Transverse colon (tissue), 4 donors: ENCODE results near the gene TPCN2.
A peak's percentile ranks its signal among the peaks of the same experiment; 100 is the strongest.

Experiments used
- EP300 ChIP-seq: sonication (generic); formaldehyde crosslinking; IDR thresholded peaks from one replicate; pipeline ENCODE4 v1.6.1; 2017; ENCODE audit warnings: antibody characterized with exemption, low read depth
- POLR2A ChIP-seq: fragments of 450-650 bp; IDR thresholded peaks from one replicate; pipeline ENCODE4 v1.6.1; 2016; ENCODE audit warnings: antibody characterized with exemption, mild to moderate bottlenecking, moderate library complexity
- POLR2AphosphoS5 ChIP-seq, 3 donors: sonication (generic); formaldehyde crosslinking; IDR thresholded peaks; one replicate each; pipeline ENCODE4 v1.6.1; 2016; ENCODE audit warnings: antibody characterized with exemption in 3 of 3
- TF ChIP-seq, protein P1 (sequence below), 5 experiments: fragments of 200-600 bp in 3 of 5; fragments of 450-650 bp in 2 of 5; sonication (generic) in 3 of 5; IDR thresholded peaks; 1 replicate in 2 of 5; 2 replicates in 3 of 5; pipeline ENCODE4 v1.5.1; 2016 to 2017; ENCODE audit warnings: antibody characterized with exemption in 5 of 5, inconsistent platforms in 3 of 5, mild to moderate bottlenecking in 2 of 5, moderate library complexity in 1 of 5

DNA sequence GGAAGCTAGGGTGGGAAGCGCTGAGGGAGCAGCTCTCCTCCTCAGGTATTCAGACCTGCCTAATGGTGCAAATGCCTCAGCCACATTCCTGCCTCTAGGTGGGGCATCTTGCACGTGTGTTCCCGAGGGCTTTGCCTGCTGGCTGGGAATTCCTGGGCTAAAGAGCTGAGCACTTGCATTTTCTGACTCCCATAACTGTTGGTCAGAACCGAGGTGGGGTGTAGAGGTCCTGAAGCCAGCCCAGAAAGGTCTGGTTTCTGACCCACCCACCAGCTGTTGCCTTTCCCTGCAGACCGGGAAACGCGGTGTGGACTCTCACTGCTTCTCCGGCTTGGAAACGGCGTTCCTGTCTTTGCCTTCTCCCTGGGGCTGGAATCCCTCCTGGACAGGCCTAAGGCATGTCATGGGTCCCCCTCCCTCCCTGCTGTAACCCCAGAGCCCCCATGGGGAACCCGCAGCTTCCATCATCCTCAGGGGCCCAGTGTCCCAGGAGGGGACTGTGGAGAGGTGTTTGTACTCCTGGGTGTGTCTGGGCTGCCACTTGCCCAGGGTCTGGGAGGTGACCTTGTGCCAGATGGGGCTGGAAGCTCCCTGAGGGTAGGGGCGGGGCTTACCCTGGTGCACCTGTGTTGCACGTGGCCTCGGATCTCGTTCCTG is 83.0 kb downstream of the TPCN2 start:
- TF ChIP-seq, protein P1, sequence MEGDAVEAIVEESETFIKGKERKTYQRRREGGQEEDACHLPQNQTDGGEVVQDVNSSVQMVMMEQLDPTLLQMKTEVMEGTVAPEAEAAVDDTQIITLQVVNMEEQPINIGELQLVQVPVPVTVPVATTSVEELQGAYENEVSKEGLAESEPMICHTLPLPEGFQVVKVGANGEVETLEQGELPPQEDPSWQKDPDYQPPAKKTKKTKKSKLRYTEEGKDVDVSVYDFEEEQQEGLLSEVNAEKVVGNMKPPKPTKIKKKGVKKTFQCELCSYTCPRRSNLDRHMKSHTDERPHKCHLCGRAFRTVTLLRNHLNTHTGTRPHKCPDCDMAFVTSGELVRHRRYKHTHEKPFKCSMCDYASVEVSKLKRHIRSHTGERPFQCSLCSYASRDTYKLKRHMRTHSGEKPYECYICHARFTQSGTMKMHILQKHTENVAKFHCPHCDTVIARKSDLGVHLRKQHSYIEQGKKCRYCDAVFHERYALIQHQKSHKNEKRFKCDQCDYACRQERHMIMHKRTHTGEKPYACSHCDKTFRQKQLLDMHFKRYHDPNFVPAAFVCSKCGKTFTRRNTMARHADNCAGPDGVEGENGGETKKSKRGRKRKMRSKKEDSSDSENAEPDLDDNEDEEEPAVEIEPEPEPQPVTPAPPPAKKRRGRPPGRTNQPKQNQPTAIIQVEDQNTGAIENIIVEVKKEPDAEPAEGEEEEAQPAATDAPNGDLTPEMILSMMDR (IDR thresholded peaks at IDR 0.05), result peak; percentile 69 to 94 (median 81)
- TF ChIP-seq POLR2A (no peak), POLR2AphosphoS5 (IDR thresholded peaks at IDR 0.05) (no peak), EP300 (no peak)
